Measurements from ENCODE around the gene THRB. TPM values are rescaled to one million over a fixed set of nuclear protein-coding genes. Genes with fewer than 3 reads are reported as not detected.

THRB gene
- total RNA-seq, 3 donors from 2014 or later: not detected

GRCh38 chr3:24086617-24087404 lies 407.8 kb downstream of the THRB start:
- Mint-ChIP-seq H3K9me3 (no peaks in the 10 kb centered on the region), H3K27me3 (ENCODE audit: low read depth) (peaks cover 1% of the 10 kb centered on the region), H3K4me3 (no peak overlapping the region), H3K36me3 (ENCODE audit: insufficient read depth) (no peaks in the 10 kb centered on the region), H3K4me1 (ENCODE audit: low read depth) (no peaks in the 10 kb centered on the region)
- ATAC-seq (no peak), DNase-seq (no peak)

- ATAC-seq (no peak), DNase-seq (no peak)
- H3K36me3 Mint-ChIP-seq (ENCODE audit: insufficient read depth): no peaks in the 10 kb centered on the region
- no peaks in the 10 kb centered on the region for H3K4me1 Mint-ChIP-seq (ENCODE audit: low read depth)
- no peak overlapping the region for H3K4me3 Mint-ChIP-seq
- no peaks in the 10 kb centered on the region for H3K9me3 Mint-ChIP-seq
- H3K27me3 Mint-ChIP-seq (ENCODE audit: low read depth): peaks cover 1% of the 10 kb centered on the region
Observed at GRCh38 chr3:24086206-24086605, 408.4 kb downstream of the THRB start.

GRCh38 chr3:24072193-24072592 lies 422.5 kb downstream of the THRB start:
- H3K4me3 Mint-ChIP-seq: no peak overlapping the region
- DNase-seq (no peak), ATAC-seq (no peak)
- H3K9me3 Mint-ChIP-seq: no peaks in the 10 kb centered on the region
- H3K4me1 Mint-ChIP-seq (ENCODE audit: low read depth): no peaks in the 10 kb centered on the region
- H3K36me3 Mint-ChIP-seq (ENCODE audit: insufficient read depth): no peaks in the 10 kb centered on the region
- no peaks in the 10 kb centered on the region for H3K27me3 Mint-ChIP-seq (ENCODE audit: low read depth)

- DNase-seq: no peak
- H3K4me3 Mint-ChIP-seq: no peak overlapping the region
- H3K27me3 Mint-ChIP-seq (ENCODE audit: low read depth): no peaks in the 10 kb centered on the region
- no peaks in the 10 kb centered on the region for H3K4me1 Mint-ChIP-seq (ENCODE audit: low read depth)
- no peak for ATAC-seq
- no peaks in the 10 kb centered on the region for H3K9me3 Mint-ChIP-seq
- no peaks in the 10 kb centered on the region for H3K36me3 Mint-ChIP-seq (ENCODE audit: insufficient read depth)
Observed at GRCh38 chr3:24069045-24069444, 425.6 kb downstream of the THRB start.

- DNase-seq: no peak
- Mint-ChIP-seq H3K27me3 (ENCODE audit: low read depth) (no peaks in the 10 kb centered on the region), H3K9me3 (no peaks in the 10 kb centered on the region), H3K36me3 (ENCODE audit: insufficient read depth) (no peaks in the 10 kb centered on the region), H3K4me1 (ENCODE audit: low read depth) (no peaks in the 10 kb centered on the region), H3K4me3 (no peak overlapping the region)
- ATAC-seq: no peak
Observed at GRCh38 chr3:24067483-24067882, 427.2 kb downstream of the THRB start.

All from activated T-cell treated with anti-CD3 and anti-CD28 coated beads, Interleukin-2, amount 50 U/mL, for 4 hours (primary cell).